Stimulated activated effector memory CD8-positive, alpha-beta T cell treated with anti-CD3 and anti-CD28 coated beads, Interleukin-12 subunit alpha, Interleukin-12 subunit beta, amount 100 ng/mL, for 72 hours (primary cell): ENCODE measurements around the gene FCN2.
A peak's percentile ranks its signal among the peaks of the same experiment; 100 is the strongest.

Experiments
- ATAC-seq: fragments of 150-1000 bp; cut with Tn5 transposase; 2 replicates; pipeline ENCODE4 v1.10.0; 2021
- DNase-seq, 2 donors: peaks; one replicate each; pipeline ENCODE4 v3.0.0; 2021 to 2022; ENCODE audit warnings: low spot score in 2 of 2
- H3K27ac Mint-ChIP-seq: one replicate; pipeline ENCODE4 v1.8.0; 2022; ENCODE audit warnings: mild to moderate bottlenecking, mixed read lengths
- H3K36me3 Mint-ChIP-seq: one replicate; pipeline ENCODE4 v1.8.0; 2022; ENCODE audit warnings: mild to moderate bottlenecking, mixed read lengths
- H3K4me1 Mint-ChIP-seq: one replicate; pipeline ENCODE4 v1.8.0; 2022; ENCODE audit warnings: mixed read lengths
- H3K4me3 Mint-ChIP-seq: one replicate; pipeline ENCODE4 v1.8.0; 2022; ENCODE audit warnings: mild to moderate bottlenecking, mixed read lengths
- H3K9me3 Mint-ChIP-seq: one replicate; pipeline ENCODE4 v1.8.0; 2022; ENCODE audit warnings: mixed read lengths

FCN2 gene

GRCh38 chr9:134870746-134871662, 9.6 kb upstream of the FCN2 start:
- ATAC-seq: no peak
- Mint-ChIP-seq H3K4me1 (no peaks in the 10 kb centered on the region), H3K9me3 (no peaks in the 10 kb centered on the region), H3K36me3 (no peaks in the 10 kb centered on the region), H3K27ac (no peak overlapping the region), H3K4me3 (no peak overlapping the region)
- DNase-seq: no peak

GRCh38 chr9:134871697-134872340, 8.8 kb upstream of the FCN2 start:
- Mint-ChIP-seq H3K27ac (no peak overlapping the region), H3K4me3 (no peak overlapping the region), H3K36me3 (no peaks in the 10 kb centered on the region), H3K9me3 (no peaks in the 10 kb centered on the region), H3K4me1 (no peaks in the 10 kb centered on the region)
- no peak for DNase-seq
- ATAC-seq: no peak

GRCh38 chr9:134872482-134873231, 8.0 kb upstream of the FCN2 start:
- no peak for ATAC-seq
- no peaks in the 10 kb centered on the region for H3K9me3 Mint-ChIP-seq
- no peak overlapping the region for H3K27ac Mint-ChIP-seq
- no peak for DNase-seq
- H3K36me3 Mint-ChIP-seq: no peaks in the 10 kb centered on the region
- no peak overlapping the region for H3K4me3 Mint-ChIP-seq
- H3K4me1 Mint-ChIP-seq: no peaks in the 10 kb centered on the region

- Mint-ChIP-seq H3K9me3 (no peaks in the 10 kb centered on the region), H3K4me1 (no peaks in the 10 kb centered on the region), H3K27ac (no peak overlapping the region), H3K36me3 (no peaks in the 10 kb centered on the region), H3K4me3 (no peak overlapping the region)
- ATAC-seq (no peak), DNase-seq (no peak)
These were observed 5.2 kb upstream of the FCN2 start for GRCh38 chr9:134875371-134875770.

GRCh38 chr9:134877541-134877940, 3.1 kb upstream of the FCN2 start:
- ATAC-seq (no peak), DNase-seq (peak in 1 of 2 donors; percentile 20)
- Mint-ChIP-seq H3K36me3 (no peaks in the 10 kb centered on the region), H3K27ac (no peak overlapping the region), H3K4me1 (no peaks in the 10 kb centered on the region), H3K9me3 (no peaks in the 10 kb centered on the region), H3K4me3 (no peak overlapping the region)

- Mint-ChIP-seq H3K36me3 (no peaks in the 10 kb centered on the region), H3K4me3 (no peak overlapping the region), H3K27ac (no peak overlapping the region), H3K9me3 (no peaks in the 10 kb centered on the region), H3K4me1 (no peaks in the 10 kb centered on the region)
- no peak for ATAC-seq
- DNase-seq: peak in 1 of 2 donors; percentile 22
These were observed 736 bp upstream of the FCN2 start for GRCh38 chr9:134879664-134880483.

- no peak overlapping the region for H3K27ac Mint-ChIP-seq
- ATAC-seq: no peak
- peak in 1 of 2 donors; percentile 12 for DNase-seq
- no peaks in the 10 kb centered on the region for H3K4me1 Mint-ChIP-seq
- H3K9me3 Mint-ChIP-seq: no peaks in the 10 kb centered on the region
- no peaks in the 10 kb centered on the region for H3K36me3 Mint-ChIP-seq
- no peak overlapping the region for H3K4me3 Mint-ChIP-seq
These were observed 682 bp downstream of the FCN2 start for GRCh38 chr9:134881313-134881670.

- no peak for ATAC-seq
- Mint-ChIP-seq H3K27ac (no peak overlapping the region), H3K4me3 (no peak overlapping the region)
These were observed 1.7 kb downstream of the FCN2 start for GRCh38 chr9:134882204-134882785.

GRCh38 chr9:134883040-134883782, 2.6 kb downstream of the FCN2 start:
- Mint-ChIP-seq H3K4me1 (peaks cover 5% of the 10 kb centered on the region), H3K4me3 (no peak overlapping the region), H3K36me3 (no peaks in the 10 kb centered on the region), H3K9me3 (no peaks in the 10 kb centered on the region), H3K27ac (no peak overlapping the region)
- ATAC-seq (no peak), DNase-seq (peak in 1 of 2 donors; percentile 26)

More at GRCh38 chr9:134882204-134882785, 1.7 kb downstream of the FCN2 start:
- Mint-ChIP-seq H3K4me1 (no peaks in the 10 kb centered on the region), H3K9me3 (no peaks in the 10 kb centered on the region), H3K36me3 (no peaks in the 10 kb centered on the region)
- peak in 1 of 2 donors; percentile 38 for DNase-seq

GRCh38 chr9:134884492-134884891, 3.9 kb downstream of the FCN2 start:
- Mint-ChIP-seq H3K9me3 (no peaks in the 10 kb centered on the region), H3K36me3 (no peaks in the 10 kb centered on the region)
- no peak for ATAC-seq

GRCh38 chr9:134885001-134885678, 4.5 kb downstream of the FCN2 start:
- DNase-seq: peak in 1 of 2 donors; percentile 32
- ATAC-seq: no peak
- Mint-ChIP-seq H3K4me3 (no peak overlapping the region), H3K9me3 (no peaks in the 10 kb centered on the region), H3K4me1 (peaks cover 5% of the 10 kb centered on the region), H3K27ac (no peak overlapping the region), H3K36me3 (no peaks in the 10 kb centered on the region)

More at GRCh38 chr9:134884492-134884891, 3.9 kb downstream of the FCN2 start:
- peaks cover 5% of the 10 kb centered on the region for H3K4me1 Mint-ChIP-seq
- H3K27ac Mint-ChIP-seq: no peak overlapping the region
- peak in 1 of 2 donors; percentile 32 for DNase-seq
- no peak overlapping the region for H3K4me3 Mint-ChIP-seq

GRCh38 chr9:134885679-134886412, 5.2 kb downstream of the FCN2 start:
- ATAC-seq (no peak), DNase-seq (peak in 1 of 2 donors; percentile 15)
- no peak overlapping the region for H3K27ac Mint-ChIP-seq
- H3K4me1 Mint-ChIP-seq: peaks cover 5% of the 10 kb centered on the region
- no peaks in the 10 kb centered on the region for H3K36me3 Mint-ChIP-seq
- H3K4me3 Mint-ChIP-seq: no peak overlapping the region
- H3K9me3 Mint-ChIP-seq: no peaks in the 10 kb centered on the region

GRCh38 chr9:134886413-134886913, 5.9 kb downstream of the FCN2 start:
- H3K9me3 Mint-ChIP-seq: no peaks in the 10 kb centered on the region
- H3K4me3 Mint-ChIP-seq: no peak overlapping the region
- H3K4me1 Mint-ChIP-seq: peaks cover 5% of the 10 kb centered on the region
- DNase-seq (peak in 1 of 2 donors; percentile 40), ATAC-seq (no peak)
- H3K27ac Mint-ChIP-seq: no peak overlapping the region
- no peaks in the 10 kb centered on the region for H3K36me3 Mint-ChIP-seq
